Measurements from ENCODE around the gene ZNF799. TPM values are rescaled to one million over a fixed set of nuclear protein-coding genes. Genes with fewer than 3 reads are reported as not detected.

Gene ZNF799
- total RNA-seq, 1 experiment from 2014 or later = 5.2 TPM

DNA sequence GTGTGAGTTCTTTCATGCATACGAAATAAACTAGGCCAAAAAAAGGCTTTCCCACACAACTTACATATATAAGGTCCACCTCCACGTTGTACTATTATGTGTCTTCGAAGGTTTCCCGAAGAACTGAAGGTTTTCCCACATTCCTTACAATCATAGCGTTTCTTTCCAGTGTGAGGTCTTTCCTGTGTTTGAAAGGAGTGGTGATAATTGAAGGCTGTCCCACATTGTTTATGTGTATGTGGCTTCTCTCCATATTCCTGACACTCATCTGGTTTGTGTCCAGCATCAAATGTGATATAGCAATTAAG is 50.2 kb downstream of the ZNF799 start:
- Mint-ChIP-seq H3K27ac (no peak overlapping the region), H3K36me3 (ENCODE audit: insufficient read depth in 1 of 3, low read depth in 3 of 3) (peaks cover 59 to 74% (median 72%) of the 10 kb centered on the region in 3 experiments), H3K4me3 (no peak overlapping the region), H3K4me1 (no peaks in the 10 kb centered on the region), H3K9me3 (peaks cover 82 to 86% of the 10 kb centered on the region in 2 experiments), H3K27me3 (ENCODE audit: low read depth) (no peaks in the 10 kb centered on the region)
- no peaks in the 10 kb centered on the region for H3K23me2 ChIP-seq (ENCODE audit: insufficient read length, low read depth, low read length, poor library complexity, severe bottlenecking)
- H3K79me1 ChIP-seq (ENCODE audit: insufficient read depth, low read depth, low read length, poor library complexity, severe bottlenecking) = no peaks in the 10 kb centered on the region
- no peak overlapping the region for H4K5ac ChIP-seq (ENCODE audit: insufficient read length, low read depth, low read length)
- H3K4me1 ChIP-seq (ENCODE audit: insufficient read depth, low read length) = no peaks in the 10 kb centered on the region
- TF ChIP-seq, protein P1, sequence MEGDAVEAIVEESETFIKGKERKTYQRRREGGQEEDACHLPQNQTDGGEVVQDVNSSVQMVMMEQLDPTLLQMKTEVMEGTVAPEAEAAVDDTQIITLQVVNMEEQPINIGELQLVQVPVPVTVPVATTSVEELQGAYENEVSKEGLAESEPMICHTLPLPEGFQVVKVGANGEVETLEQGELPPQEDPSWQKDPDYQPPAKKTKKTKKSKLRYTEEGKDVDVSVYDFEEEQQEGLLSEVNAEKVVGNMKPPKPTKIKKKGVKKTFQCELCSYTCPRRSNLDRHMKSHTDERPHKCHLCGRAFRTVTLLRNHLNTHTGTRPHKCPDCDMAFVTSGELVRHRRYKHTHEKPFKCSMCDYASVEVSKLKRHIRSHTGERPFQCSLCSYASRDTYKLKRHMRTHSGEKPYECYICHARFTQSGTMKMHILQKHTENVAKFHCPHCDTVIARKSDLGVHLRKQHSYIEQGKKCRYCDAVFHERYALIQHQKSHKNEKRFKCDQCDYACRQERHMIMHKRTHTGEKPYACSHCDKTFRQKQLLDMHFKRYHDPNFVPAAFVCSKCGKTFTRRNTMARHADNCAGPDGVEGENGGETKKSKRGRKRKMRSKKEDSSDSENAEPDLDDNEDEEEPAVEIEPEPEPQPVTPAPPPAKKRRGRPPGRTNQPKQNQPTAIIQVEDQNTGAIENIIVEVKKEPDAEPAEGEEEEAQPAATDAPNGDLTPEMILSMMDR (conservative IDR thresholded peaks at IDR 0.05) = no peak
- H3T11ph ChIP-seq (ENCODE audit: low read length) = no peak overlapping the region
- H4K20me1 ChIP-seq (ENCODE audit: control insufficient read depth, insufficient read depth, insufficient read length) = no peaks in the 10 kb centered on the region
- H2BK12ac ChIP-seq (ENCODE audit: insufficient read length, low read depth, low read length) = no peak overlapping the region
- no peak overlapping the region for H3K4me2 ChIP-seq (ENCODE audit: insufficient read depth, insufficient read length, low read length)
- no peak overlapping the region for H3K18ac ChIP-seq (ENCODE audit: insufficient read length, low read depth, low read length)
- no peak overlapping the region for H3K56ac ChIP-seq (ENCODE audit: insufficient read length, low read depth, low read length)
- no peak for DNase-seq
- no peak overlapping the region for H2AFZ ChIP-seq (ENCODE audit: low read length)
- no peaks in the 10 kb centered on the region for H3K27me3 ChIP-seq (ENCODE audit: insufficient read depth, low read length)
- H2BK15ac ChIP-seq (ENCODE audit: low read depth, low read length) = no peak overlapping the region
- no peak overlapping the region for H3K9ac ChIP-seq (ENCODE audit: extremely low read depth, insufficient read length, low read length)
- no peak overlapping the region for H2BK20ac ChIP-seq (ENCODE audit: low read depth, low read length, poor library complexity, severe bottlenecking)
- H3K4ac ChIP-seq (ENCODE audit: low read depth, low read length) = no peak overlapping the region
- peaks cover 77% of the 10 kb centered on the region for H3K9me3 ChIP-seq (ENCODE audit: control insufficient read depth, low read depth, low read length)
- no peak overlapping the region for H4K8ac ChIP-seq (replicated peaks; ENCODE audit: insufficient read length, low read depth, low read length)
- no peak overlapping the region for H2AK5ac ChIP-seq (ENCODE audit: insufficient read length, low read length)
- H4K91ac ChIP-seq (ENCODE audit: insufficient read length, low read depth, low read length) = no peak overlapping the region
- no peaks in the 10 kb centered on the region for H3K79me2 ChIP-seq (ENCODE audit: insufficient read depth, low read length)
- no peak overlapping the region for H3K27ac ChIP-seq (ENCODE audit: insufficient read length, low read depth, low read length)
- WGBS (ENCODE audit: extremely low coverage, insufficient read length, low lambda C conversion rate) = no CpG with 5 or more reads among the region's 5 CpGs
- H3K23ac ChIP-seq (ENCODE audit: insufficient read length, low read depth, low read length) = no peak overlapping the region
- H3K14ac ChIP-seq (ENCODE audit: insufficient read depth, low read length) = no peak overlapping the region
- no peak overlapping the region for H2BK120ac ChIP-seq (ENCODE audit: low read depth, low read length, poor library complexity, severe bottlenecking)
- no peak overlapping the region for H2BK5ac ChIP-seq (ENCODE audit: insufficient read length, low read length)

Measured in H9 (cell line).